COR-L47 (cell line): ENCODE data around the gene PTCD3.

Experiments used
- DNase-seq: peaks from one replicate; lab custom pipeline; 2025; lab: John Stamatoyannopoulos, UW

The PTCD3 gene

DNA sequence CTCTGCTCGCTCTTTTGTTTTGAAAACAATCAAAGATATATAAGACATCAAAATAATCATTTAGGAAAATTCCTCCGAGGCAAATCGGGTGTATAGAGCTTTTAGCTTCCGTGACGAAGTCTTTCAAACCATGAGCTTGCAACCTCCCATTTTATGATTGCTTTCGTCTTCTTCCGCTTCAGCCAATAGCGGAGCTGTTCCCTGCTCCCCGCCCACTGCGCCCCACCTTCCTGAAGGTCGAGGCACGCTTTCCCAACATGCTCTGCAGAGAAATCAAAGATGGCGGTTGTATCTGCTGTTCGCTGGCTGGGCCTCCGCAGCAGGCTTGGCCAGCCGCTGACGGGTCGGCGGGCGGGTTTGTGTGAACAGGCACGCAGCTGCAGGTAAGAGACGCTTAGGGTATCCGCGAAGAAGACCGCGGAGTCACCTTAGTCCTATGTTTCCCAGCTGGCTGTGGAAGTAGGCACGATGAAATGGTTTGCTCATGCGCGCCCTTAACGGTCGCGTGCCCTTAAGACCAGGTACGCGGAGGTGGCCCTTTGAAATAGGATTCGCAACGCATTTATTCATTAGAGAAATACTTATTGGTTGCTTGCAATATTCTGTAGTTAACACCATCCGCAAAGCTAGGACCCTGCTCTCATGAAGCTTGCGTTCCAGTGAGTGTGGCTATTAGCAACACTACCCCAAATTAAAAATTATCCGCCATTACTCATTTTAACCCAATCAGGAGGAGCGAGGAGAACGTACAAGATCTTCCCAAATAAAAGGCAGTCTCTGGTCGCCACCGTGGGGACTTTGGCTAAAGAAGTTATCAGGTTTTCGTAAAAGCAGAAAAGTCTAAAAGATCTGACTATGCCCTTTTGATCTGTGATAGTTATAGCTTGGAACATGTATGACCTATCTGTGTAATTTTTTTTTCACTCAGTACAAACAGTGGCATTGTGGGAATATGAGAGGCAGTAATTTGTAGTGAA is at the start of gene PTCD3:
TSS of gene PTCD3 (plus strand) at position 267 of the 977 bp plus-strand sequence. CDS start at position 280, 13 bp downstream.
- DNase-seq = peak; percentile 93

DNA sequence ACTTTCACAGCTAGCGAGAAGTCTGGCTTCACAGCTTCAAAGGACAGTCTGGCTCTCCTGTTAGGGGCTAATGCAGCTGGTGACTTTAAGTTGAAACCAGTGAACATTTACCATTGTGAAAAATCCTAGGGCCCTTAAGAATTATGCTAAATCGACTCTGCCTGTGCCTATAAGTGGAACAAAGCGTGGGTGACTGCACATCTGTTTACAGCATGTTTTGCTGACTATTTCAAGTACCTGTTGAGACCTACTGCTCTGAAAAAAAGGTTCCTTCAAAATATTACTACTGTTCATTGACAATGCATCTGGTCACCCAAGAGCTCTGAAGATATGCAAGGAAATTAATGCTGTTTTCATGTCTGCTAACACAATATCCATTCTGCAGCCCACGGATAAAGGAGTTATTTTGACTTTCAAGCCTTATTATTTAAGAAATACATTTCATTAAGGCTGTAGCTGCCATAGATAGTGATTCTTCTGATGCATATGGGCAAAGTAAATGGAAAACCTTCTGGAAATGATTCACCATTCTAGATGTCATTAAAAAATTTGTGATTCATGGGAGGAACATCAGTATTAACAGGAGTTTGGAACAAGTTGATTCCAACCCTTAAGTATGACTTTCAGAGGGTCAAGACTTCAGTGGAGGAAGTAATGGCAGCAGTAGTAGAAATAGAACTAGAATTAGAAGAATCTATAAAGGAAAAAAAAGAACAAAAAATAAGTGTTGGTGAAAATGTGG is 49.3 kb upstream of the PTCD3 start:
- no peak for DNase-seq

DNA sequence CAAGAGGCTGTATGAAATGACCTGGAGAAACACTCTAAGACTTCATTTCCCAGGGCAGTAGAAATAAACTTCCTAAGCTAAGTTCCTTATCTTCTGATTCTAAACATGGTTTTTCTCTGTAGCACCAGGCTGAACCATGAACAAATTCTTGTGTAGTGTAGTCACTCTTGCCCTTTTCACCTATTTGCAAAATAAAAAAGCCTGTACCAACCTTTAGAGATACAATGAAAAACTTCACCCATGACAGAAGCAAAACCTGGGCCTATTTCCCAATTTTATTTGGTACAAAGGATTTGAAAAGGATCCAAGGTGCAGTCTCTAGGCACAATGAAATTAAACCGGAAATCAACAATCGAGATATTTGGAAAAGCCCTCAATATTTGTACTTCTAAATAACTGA is 44.0 kb upstream of the PTCD3 start:
- DNase-seq = no peak

DNA sequence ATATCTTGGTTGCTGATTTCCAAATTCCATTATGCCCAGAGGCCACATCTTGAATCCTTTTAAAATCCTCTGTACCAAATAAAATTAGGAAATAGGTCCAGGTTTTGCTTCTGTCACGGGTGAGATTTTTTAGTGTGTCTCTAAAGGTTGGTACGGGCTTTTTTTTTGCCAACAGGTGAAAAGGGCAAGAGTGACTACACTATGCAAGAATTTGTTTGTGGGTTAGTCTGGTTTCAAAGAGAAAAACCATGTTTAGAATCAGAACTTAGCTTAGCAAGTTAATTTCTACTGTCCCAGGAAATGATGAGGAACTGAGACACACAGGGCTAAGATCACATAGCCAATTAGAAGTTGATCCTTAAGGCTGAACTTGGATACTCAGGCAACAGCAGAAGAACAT is 42.0 kb upstream of the PTCD3 start:
- no peak for DNase-seq

DNA sequence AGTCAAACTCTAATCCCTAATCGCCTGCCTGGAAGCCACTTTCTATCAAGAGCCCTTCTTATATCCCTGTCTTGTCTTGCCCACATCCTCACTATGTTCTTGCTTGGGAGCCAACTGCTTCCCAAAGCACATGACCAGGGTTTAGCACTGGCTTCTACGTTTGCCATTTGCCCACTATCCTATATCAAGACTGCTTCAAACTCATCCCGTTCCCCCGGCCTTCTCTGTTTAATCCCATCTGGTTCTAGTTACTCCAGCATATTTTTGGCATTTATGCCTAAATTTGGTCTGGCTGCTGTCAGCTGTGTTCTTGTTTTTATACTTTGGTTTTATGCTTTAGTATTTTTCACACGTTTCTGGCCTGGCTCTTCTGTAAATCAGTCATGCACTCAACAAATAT is 40.5 kb upstream of the PTCD3 start:
- no peak for DNase-seq

DNA sequence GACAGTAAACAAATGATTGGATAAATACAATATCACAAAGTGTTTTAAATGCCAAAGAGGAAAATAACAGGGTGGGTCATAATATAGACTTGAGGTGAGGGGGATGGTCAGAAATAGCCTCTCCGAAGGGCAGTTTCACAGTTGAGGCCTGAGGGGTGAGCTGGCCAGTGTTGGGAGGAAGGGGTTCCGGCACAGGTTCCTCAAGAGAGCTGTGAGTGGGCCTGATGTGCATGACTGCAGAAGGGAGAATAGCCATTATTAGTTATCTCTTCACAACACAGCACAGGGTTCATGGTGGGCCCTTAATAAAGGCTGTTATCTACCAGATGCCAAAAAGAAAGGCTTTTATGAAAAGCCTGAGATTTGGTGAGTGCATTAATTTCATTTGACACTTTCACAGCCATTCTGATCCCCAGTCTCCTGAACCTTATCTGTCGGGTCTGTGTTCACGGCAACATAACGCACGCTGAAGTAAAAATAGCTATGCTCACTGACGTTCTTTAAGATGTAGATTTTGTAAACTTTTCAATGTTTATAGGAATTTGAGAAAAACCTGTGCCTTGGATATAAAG is 39.9 kb upstream of the PTCD3 start:
- no peak for DNase-seq

DNA sequence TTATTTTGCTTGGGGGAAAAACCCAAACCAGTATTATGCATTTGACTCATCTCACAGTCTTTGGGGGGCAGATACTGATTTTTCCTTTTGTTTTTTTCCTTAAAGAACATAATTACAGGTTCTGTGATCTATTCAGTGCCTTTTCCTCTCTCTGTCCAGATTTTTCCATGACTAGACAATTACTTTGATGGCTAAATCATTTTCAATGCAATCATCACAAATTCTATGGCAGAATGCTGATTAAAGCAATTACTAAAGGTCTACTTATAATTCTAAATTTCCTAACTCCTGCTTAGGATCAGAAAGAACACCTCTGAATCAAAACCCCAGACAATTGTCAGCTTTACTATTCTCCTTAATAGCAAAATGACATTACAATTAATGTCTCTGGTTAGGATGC is 39.1 kb upstream of the PTCD3 start:
- DNase-seq = no peak

DNA sequence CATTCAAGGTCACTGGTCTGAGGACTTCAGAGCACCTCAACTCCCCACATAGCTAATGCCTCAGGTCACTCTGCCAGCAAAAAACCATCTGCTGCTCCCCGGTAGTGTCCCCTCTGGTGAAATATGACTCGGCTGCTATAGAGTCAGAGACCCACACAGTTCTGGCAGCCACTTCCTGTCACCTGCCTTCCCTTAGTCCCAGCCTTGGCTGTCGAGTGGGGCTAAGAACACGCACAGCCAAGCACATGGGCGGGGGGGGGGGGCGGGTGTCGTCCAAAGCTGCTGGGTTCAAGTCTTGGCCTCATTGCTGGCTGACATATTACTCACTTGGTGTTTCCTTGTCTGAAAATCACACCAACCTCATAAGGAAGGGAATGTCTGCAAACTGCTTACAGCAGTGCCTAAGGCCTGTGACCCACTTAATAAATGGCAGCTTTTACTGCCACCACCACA is 37.9 kb upstream of the PTCD3 start:
- DNase-seq = no peak

DNA sequence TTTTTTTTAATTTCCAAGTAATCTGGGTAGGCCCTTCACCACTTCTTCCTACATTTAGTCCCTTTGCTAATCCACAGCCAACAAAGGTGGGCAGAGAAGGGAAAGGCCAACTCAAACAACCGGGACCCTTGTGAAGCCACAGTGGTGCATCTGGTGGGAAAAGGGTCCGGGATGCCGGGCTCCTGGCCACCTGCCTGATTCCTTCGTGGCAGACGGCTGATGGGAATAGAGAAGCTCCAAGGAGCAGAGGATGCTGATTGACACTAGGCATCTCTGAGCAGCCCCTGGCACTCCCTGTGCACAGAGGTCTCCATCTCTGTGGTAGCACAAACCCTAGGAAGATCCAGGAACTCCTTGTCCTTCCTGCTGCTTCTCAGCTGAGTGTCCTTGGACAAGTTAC is 37.4 kb upstream of the PTCD3 start:
- DNase-seq = no peak

DNA sequence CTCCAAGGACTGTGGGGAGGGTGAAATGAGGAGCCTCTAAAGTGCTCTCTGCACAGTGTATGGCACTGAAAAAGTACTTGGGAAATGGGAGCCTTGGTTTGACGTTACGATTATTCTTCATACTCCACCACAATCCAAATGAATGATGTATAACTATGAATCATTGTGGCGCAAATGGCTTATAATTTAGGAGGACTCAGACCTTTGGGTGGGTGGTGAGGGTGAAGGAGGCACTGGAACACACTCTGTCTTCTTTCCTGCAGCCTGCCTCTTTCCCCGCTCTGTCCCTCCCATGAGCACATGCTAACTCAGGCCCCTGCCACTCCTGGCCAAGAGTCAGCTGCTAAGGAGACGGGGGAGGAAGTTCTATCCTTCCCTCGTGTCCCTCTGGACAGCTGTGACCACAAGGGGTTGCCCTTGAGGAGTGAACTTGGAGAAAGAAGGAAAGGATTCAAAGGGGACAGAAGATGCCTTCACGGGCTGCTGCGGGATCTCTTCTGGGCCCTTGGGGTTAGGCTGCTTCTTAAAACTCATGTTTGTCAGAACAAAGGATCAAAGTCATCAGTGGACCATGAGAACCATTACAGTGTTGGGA is 36.8 kb upstream of the PTCD3 start:
- DNase-seq = no peak

DNA sequence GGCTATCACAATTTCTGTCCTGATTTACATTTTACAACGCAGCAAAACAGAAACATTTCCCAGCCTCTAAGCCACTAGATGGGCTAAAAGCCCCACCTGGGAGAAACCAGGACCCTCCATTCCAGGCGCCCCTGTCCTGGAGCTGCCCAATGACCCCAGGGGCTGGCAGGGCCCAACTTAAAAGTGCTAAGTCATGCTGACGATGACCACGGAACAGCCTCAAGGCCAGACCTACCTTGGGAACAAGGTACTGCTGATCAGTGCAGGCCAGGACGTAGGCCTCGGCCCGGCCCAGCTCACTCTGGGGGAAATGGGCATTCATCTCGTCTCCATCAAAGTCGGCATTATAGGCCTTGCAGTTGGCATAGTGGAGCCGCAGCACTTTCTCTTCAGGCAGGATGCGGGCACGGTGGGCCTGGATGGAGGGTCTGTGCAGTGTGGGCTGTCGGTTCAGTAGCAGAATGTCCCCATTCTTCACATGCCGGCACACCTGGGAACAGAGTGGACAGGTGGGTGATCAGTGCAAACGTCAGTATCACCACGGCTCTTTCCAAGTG is 36.2 kb upstream of the PTCD3 start:
- DNase-seq = no peak

DNA sequence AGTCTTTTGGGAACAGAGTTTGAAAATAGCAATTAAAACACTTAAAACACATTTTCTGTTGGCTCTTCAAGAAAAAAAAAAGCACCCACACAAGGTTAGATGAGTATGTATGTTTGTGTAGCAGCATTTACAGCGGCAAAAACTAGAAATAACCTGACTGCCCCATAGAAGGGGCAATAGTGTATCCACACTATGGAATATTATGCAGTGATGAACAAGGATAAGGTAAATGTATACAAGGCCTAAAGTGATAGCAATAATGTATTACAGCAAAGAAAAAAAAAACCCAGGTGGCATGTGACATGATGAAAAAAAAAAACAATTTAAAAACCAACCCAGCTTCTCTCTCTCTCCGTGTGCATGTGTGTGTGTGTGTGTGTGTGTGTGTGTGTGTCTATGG is 35.2 kb upstream of the PTCD3 start:
- DNase-seq = no peak

DNA sequence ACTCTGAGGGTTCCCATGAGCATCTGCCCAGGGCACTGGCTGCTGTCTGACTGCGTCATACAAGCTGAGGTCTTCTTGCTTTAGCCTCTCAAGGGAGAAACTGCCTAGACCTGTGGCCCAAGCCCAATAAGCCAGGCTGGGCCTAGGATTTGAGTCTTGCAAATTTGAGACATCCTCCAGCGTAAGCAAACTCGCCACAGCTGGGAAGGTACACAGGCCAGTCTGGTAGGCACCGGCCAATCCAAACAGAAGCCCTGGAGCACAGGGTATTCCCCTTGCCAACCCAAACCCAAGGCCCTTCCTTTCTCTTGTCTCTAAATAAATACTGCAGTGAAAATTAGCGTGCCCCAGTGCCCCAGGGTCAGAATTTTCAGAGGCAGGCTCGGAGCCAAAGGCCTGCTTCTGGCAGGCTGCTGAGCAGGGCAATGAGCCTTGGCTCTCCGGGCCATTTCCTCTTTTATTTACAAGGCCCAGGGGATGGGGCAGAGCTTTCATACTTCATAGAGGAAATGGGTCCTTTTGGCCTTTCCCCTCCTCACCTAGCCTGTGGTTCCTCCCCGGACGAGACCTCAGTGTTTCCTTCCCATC is 33.7 kb upstream of the PTCD3 start:
- DNase-seq = peak; percentile 18

DNA sequence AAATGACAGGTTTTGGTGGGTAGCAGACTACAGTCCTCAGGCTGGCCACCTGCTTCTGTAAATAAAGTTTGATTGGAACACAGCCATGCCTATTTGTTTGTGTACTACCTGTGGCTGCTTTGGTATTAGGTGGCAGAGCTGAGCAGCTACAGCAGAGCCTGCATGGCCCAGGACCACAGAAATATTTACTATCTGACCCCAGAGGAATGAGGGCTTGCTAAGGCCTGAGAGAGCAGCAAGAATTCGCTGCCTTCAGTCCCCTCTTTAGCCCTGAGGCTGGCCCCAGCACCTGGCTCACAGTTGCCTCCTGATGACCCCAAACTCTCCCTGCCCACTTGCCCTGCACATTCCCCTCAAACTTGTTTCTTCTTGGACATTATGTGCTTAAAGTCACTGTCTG is 32.8 kb upstream of the PTCD3 start:
- no peak for DNase-seq

DNA sequence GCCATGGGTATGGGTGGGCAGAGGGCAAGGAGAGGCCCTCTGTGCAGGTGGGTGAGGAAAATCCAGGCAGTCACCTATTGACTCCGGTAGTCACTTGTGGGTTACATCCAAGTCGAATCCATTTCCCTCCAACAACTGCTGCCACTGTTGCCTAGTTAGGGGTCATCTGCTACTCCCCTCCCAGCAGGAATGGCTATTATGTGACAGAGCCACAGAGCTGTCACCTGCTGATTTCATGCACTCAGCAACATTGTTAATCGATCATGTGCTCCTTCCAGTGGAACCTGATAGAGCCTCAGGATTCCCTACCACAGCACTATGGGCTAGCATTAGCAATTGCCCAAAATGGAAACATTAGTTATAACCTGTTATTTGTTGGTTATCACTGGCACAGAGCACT is 31.8 kb upstream of the PTCD3 start:
- no peak for DNase-seq

DNA sequence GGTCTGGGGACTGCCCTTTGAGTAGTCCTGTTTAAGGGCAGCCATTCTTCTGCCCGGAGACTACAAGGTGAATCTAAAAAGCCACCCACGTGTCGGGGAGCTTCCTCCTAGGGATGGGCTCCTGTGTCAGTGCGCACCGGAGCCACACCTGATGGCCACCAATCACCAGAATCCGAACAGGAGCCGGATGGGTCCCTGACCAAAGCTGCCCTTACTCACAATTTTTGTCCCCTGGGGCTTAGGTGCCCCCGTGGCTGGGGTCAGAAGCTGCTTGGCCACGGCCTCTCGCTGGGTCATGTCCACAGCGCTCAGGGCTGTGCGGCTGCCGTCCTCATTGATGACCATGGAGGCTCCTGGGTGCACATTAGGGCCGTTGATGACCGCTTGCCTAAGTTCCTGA is 31.2 kb upstream of the PTCD3 start:
- no peak for DNase-seq

DNA sequence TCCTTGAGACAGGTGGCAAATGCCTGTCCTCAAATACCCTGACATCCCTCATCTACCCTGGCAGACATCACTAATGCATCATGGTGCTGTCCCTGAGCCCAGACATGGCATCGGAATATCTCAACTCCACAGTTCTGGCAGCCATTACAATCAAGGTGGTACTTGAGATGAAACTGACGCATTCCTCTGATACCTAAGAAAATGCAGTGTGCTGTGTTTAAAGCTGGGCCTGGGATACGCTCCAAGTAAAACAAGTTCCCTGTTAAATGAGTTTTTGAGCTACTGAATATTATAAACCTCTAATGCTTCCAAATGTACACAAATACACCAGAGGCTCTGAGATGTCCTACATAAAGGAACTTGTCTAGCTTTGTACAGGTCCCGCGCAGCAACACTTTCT is 30.1 kb upstream of the PTCD3 start:
- no peak for DNase-seq

DNA sequence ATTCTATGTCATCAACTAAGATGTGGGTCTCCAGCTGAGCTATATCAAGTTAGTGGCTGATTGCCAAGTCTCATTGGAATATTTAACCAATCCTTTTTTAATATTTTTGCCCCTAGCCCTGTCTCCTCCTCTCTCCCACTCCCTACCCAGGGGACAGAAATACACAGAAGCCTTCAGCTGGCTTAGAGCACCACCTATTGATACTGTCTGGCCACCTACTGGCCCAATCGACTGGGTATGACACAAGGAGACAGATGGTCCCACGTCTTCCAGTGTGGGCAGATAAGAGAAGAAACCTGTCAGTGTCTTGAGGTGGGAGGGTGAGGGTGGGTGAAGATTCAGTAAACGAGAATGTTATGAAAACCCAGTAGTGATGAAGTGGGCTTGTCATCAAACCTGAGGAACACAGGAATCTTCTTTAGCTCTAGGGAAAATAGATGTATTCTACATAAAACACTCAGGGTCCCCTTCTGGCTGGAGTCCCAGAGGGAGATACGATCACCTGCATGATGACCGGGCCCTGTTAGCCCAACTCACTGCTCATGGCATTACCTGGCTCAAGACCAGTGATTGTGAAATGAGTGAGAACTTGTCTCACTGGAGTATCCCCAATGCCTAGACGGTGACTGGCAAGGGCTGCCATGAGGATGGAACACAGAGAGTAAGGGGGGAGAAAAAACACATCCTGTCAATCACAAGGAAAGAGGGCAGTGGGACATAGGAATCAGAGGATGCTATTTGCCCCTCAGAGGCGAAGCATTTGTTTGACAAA is 27.1 kb upstream of the PTCD3 start:
- no peak for DNase-seq

DNA sequence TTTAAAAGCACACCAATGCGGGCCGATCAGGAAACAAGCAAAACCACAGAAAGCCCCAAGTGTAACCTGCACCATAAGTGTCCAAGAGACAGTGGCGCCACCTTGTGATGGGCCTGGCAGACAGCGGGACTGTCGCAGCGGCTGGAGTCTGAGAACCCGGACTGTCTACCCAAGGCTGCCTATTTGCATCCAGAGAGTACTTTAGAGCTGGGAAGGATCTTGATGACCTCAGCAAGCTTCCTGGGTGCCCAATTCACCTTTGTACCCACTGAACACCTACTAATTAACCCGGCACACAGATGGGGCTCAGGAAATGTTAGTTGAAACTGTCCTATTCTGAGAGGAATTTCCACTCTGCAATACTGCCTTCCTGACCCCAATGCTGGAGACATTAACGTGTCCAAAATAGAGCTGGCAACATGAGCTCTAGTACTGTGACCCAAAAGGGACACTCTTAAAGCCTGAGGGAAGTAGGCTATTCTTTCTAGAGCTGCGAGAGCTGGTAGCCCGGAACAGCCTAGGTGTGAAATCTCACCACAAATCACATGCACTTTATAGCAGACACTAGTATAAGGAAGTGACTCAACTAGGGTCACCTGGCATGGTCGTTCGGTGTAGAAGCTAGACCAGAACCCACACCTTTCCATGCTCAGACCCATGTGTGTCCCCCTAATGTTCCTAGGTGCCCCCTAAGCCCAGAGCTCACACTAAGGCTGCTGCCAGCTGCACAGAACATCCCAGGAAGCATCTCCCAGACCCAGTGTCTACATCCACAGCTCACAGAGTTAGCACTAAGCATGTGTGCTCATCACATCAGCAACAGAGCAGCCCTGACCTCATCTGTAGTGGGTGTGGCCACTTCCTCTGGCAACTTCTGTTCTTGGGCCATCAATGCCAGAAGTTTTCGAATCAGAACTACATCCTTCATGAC is 25.8 kb upstream of the PTCD3 start:
- DNase-seq = peak; percentile 36

DNA sequence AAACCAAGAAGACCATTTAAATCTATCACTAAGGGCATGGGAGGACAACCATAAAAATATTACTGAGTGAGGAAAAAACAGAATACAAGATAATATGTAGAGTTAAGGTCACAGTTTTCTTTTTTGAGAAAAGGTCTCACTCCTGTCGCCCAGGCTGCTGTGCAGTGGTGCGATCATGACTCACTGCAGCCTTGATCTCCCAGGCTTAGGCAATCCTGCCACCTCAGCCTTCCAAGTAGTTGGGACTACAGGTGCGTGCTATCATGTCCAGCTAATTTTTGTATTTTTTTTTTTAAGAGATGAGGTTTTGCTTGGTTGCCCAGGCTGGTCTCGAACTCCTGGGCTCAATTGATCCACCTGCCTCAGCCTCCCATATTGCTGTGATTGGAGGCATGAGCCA is 24.3 kb upstream of the PTCD3 start:
- no peak for DNase-seq
